Thoracic aorta (tissue), 2 donors: ENCODE measurements around the gene TESK1. TPM values are rescaled to one million over a fixed set of nuclear protein-coding genes. Genes with fewer than 3 reads are reported as not detected.

Experiments
- ATAC-seq: fragments of 150-250 bp; one replicate; pipeline ENCODE4 v1.8.0; 2017; ENCODE audit warnings: low read depth; ENCODE audit not compliant: insufficient number of reproducible peaks, low FRiP score
- DNase-seq: peaks from one replicate; pipeline ENCODE4 v3.0.0-alpha.2; 2020; ENCODE audit warnings: low spot score
- H3K27ac ChIP-seq, 2 donors: fragments of 200-600 bp; sonication (generic); 1 replicate in 1 of 2; 2 replicates in 1 of 2; pipeline ENCODE4 v1.5.1; 2016; ENCODE audit warnings: mild to moderate bottlenecking in 2 of 2, moderate library complexity in 2 of 2
- H3K27me3 ChIP-seq: fragments of 200-600 bp; sonication (generic); replicated peaks from 2 replicates; pipeline ENCODE4 v1.6.0; 2016; ENCODE audit warnings: mild to moderate bottlenecking; ENCODE audit not compliant: insufficient read depth
- H3K36me3 ChIP-seq: fragments of 200-600 bp; sonication (generic); one replicate; pipeline ENCODE4 v1.5.1; 2016
- H3K4me1 ChIP-seq, 2 donors: fragments of 200-600 bp; sonication (generic); 1 replicate in 1 of 2; 2 replicates in 1 of 2; pipeline versions ENCODE4 v1.5.1 to v1.6.0; 2016; ENCODE audit warnings: low read depth in 2 of 2, mild to moderate bottlenecking in 1 of 2; ENCODE audit not compliant: control insufficient read depth in 1 of 2
- H3K4me3 ChIP-seq: fragments of 200-600 bp; sonication (generic); 2 replicates; pipeline ENCODE4 v1.5.1; 2016; ENCODE audit warnings: mild to moderate bottlenecking
- H3K9me3 ChIP-seq: fragments of 200-600 bp; sonication (generic); 2 replicates; pipeline ENCODE4 v1.5.1; 2016
- CTCF ChIP-seq: fragments of 200-600 bp; sonication (generic); IDR thresholded peaks from one replicate; pipeline ENCODE4 v1.5.1; 2019; ENCODE audit warnings: antibody characterized with exemption
- total RNA-seq, 2 donors: library from RNA; depleted of rRNA; stranded (reverse); fragments of >200 nt; gene quantifications; one replicate each; pipeline versions ENCODE4 v1.1.0 to v1.2.3, GENCODE V29; 2016

TESK1 gene
- total RNA-seq, 2 donors from 2014 or later: 64.5 to 69.9 TPM

GRCh38 chr9:35618854-35619799, 14.1 kb downstream of the TESK1 start:
- no peak for TF ChIP-seq CTCF
- Histone ChIP-seq H3K36me3 (no peaks in the 10 kb centered on the region), H3K4me3 (no peak overlapping the region), H3K27me3 (no peaks in the 10 kb centered on the region), H3K27ac (peak overlapping the region in 1 of 2 donors; percentile 21), H3K4me1 (peaks cover 0 to 5% of the 10 kb centered on the region in 2 donors), H3K9me3 (no peaks in the 10 kb centered on the region)
- DNase-seq (no peak), ATAC-seq (no peak)

- Histone ChIP-seq H3K4me3 (no peak overlapping the region), H3K27me3 (no peaks in the 10 kb centered on the region), H3K27ac (no peak overlapping the region), H3K36me3 (no peaks in the 10 kb centered on the region), H3K9me3 (no peaks in the 10 kb centered on the region), H3K4me1 (peaks cover 0 to 5% of the 10 kb centered on the region in 2 donors)
- ATAC-seq (no peak), DNase-seq (no peak)
- no peak for TF ChIP-seq CTCF
Observed at GRCh38 chr9:35619800-35620158, 14.7 kb downstream of the TESK1 start.

DNA sequence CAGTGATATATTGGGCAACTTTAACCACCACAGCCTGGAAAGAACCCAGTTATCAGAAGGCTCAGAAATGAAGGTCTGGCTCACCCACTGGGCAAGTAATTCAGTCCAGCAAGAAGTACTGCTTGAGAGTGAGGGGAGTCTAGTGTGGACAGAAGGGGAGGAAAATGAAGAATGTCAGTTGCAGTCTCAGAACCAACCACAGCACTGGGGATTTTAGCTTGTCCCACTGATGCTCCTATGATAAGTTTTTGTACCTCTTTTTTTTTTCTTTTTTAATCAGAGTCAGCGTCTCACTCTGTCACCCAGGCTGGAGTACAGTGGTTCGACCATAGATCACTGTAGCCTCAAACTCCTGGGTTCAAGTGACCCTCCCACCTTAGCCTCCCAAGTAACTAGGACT, 22.5 kb downstream of the TESK1 start:
- ATAC-seq: no peak
- Histone ChIP-seq H3K27me3 (no peaks in the 10 kb centered on the region), H3K4me3 (no peak overlapping the region), H3K9me3 (no peaks in the 10 kb centered on the region), H3K4me1 (no peaks in the 10 kb centered on the region), H3K27ac (no peak overlapping the region), H3K36me3 (no peaks in the 10 kb centered on the region)
- no peak for TF ChIP-seq CTCF
- DNase-seq: no peak

DNA sequence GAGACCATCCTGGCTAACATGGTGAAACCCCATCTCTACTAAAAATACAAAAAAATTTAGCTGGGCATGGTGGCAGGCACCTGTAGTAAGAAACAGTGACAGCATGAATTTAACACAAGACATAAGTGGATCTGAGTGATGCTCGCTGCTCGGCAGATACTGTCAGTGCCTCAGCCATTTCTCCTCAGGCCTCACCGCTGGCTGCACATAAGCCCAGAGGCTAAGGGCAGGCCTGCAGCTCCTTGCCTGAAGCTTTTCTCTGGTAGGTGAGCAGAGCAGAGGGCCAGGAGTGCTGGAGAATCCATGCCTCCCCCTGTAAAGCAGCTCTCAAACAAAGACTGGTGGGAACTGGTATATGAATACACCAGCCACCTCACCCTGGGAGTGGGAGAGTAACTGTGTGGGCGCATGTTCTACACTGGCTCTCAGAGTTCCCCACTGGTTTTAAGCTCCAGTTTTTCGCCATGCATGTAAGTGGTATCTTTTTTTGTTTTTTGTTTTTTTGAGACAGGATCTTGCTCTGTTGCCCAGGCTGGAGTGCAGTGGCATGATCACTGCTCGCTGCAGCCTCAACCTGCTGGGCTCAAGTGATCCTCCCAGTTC, 23.4 kb downstream of the TESK1 start:
- Histone ChIP-seq H3K27me3 (no peaks in the 10 kb centered on the region), H3K27ac (no peak overlapping the region), H3K4me3 (no peak overlapping the region), H3K4me1 (no peaks in the 10 kb centered on the region), H3K36me3 (no peaks in the 10 kb centered on the region), H3K9me3 (no peaks in the 10 kb centered on the region)
- no peak for DNase-seq
- TF ChIP-seq CTCF: no peak
- ATAC-seq: no peak

GRCh38 chr9:35629597-35629996, 24.5 kb downstream of the TESK1 start:
- ATAC-seq: no peak
- Histone ChIP-seq H3K4me1 (no peaks in the 10 kb centered on the region), H3K27ac (no peak overlapping the region), H3K9me3 (no peaks in the 10 kb centered on the region), H3K36me3 (no peaks in the 10 kb centered on the region), H3K4me3 (no peak overlapping the region), H3K27me3 (no peaks in the 10 kb centered on the region)
- no peak for DNase-seq
- no peak for TF ChIP-seq CTCF
